GM18505 (cell line): ENCODE measurements around the gene SH3PXD2A.
"Not testable (repeated sequence)": the region's sequence is repeated elsewhere in the genome, so short reads cannot be mapped to it uniquely, and the experiment has no call there.

Experiments
- ATAC-seq: cut with Tn5 transposase; IDR thresholded peaks from one replicate; pipeline ENCODE4 v1.9.1; 2021; ENCODE audit not compliant: unreplicated experiment
- POLR2A ChIP-seq: IDR thresholded peaks from 4 replicates; pipeline ENCODE4 v1.6.1; 2011; ENCODE audit warnings: borderline replicate concordance; ENCODE audit not compliant: insufficient read depth, insufficient read length; ENCODE audit errors: extremely low read depth

Gene SH3PXD2A

DNA sequence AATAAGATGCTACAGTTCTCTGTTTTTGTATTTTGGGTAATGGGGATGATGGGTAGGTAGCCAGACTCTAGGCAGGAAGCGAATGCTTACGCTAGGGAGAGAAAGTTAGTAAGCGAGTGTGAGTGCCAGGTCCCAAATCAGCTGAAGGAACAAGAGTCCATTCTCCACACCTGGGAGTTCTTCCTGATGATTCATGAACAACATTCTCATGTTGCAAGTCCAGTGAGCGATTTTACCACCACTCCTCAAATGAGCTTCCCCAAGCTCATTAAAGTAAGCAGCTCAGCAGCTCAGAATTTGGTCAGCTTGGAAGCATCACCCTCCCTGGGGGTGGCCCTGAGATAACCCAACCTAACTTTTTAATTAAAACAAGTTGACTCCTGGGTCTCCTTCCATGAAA is 27.3 kb downstream of the SH3PXD2A start:
- no peak for ATAC-seq
- no peak for TF ChIP-seq POLR2A

DNA sequence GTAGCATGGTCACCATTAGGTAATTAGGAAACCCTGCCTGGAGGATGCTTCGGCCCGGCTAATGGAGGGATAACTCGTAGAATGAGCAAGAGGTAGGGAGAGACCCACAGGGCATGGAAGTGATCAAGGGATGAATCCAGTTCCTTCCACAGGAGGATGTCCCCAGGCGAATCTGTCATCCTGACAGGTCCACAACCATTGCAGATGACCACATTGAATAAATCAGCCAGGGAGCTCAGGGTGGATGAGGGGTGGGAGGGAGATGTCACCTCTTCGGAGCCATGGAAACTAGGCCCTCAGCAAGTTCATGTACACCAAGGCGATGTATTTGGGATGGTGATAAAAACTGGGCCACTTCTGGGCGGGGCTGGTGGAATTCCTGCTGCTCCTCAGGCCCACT is 28.5 kb downstream of the SH3PXD2A start:
- no peak for ATAC-seq
- no peak for TF ChIP-seq POLR2A

DNA sequence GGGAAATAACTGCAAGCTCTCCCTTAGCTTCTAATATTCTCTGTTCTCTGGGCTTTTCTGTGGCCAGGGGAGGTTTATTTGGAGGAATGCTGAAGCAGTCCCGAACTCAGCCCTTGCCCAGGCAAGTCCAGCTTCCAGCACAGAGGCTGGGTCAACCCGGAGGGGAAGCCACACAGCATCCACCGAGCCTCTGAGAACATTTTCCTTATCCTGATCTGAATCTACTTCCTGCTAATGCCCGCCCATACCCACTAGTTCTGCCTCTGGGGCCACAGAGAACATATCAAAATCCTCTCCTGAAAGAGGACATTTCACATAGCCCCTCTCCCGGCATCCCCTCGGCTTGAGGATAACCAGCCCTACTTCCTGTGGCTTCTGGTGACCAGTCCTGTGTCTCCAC is 31.1 kb downstream of the SH3PXD2A start:
- TF ChIP-seq POLR2A, result no peak
- ATAC-seq, result no peak

DNA sequence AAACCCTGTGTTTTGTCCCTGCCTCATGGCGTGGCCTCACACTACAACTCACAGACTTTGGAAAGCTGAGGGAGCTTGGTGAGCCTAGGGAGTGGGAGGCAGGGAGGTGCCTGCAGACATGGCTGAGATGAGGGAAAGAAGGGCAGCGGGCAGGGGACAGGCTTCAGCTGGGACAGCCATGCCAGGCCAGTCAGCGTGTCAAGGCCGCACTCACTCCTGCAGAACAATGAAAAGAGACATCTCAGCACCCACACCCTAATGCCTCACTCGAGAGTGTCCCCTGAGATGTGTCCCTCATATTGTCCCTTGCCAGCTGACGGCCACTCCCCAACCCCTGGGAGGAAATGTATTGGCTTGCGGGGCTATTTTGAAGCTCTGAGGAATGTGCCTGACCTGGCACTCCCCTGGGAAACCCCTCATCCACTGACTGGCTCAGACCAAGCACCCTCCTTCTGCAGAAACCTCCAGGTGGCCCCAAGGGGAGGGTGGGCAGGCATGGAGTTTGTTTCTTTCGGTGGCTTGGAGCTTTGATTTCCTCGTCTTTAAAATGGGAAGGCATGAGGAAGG is 31.6 kb downstream of the SH3PXD2A start:
- TF ChIP-seq POLR2A, result no peak
- ATAC-seq, result no peak

DNA sequence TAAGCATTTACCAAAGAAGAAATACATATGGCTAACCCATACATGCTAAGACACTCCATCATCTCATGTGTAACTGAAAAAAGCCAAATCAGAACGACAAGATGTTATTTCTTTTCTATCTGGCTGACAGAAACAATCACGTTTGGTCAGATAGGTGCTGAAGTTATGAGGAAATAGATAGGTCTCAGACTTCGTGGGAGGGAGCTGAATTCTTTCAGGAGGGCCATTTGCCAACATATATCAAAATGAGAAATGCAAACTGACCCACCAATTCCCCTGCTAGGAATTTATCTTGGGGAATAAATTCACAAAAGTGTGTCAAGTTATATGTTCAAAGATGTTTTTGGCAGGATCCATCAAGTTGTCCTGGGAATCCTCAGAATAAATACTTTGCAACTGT is 32.6 kb downstream of the SH3PXD2A start:
- no peak for TF ChIP-seq POLR2A
- no peak for ATAC-seq

DNA sequence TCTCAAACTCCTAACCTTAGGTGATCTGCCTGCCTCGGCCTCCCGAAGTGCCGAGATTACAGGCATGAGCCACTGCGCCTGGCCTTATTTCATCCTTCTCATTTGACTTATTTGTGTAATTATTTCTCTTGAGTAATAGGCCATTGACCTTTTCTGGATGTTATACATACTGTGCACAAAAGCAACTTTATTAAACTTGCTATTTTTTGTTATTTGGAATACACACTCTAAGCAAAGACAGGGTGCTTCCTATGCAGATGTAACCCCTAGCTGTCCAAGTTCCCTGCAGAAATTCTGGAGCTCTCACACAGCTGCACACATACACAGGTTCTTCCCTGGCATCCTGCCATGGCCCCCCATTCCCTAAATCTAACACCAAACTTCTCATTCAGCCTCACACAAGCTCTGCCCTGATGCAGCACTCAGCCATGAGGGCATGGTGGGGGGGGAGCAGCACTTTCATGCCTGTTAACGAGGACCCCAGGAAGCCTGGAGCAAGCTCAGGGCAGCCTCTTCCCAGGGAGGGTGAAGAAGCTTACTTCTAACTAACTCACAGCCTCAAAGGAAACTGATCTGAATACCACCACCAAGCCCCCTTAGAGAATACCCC is 33.2 kb downstream of the SH3PXD2A start:
- TF ChIP-seq POLR2A, result no peak

DNA sequence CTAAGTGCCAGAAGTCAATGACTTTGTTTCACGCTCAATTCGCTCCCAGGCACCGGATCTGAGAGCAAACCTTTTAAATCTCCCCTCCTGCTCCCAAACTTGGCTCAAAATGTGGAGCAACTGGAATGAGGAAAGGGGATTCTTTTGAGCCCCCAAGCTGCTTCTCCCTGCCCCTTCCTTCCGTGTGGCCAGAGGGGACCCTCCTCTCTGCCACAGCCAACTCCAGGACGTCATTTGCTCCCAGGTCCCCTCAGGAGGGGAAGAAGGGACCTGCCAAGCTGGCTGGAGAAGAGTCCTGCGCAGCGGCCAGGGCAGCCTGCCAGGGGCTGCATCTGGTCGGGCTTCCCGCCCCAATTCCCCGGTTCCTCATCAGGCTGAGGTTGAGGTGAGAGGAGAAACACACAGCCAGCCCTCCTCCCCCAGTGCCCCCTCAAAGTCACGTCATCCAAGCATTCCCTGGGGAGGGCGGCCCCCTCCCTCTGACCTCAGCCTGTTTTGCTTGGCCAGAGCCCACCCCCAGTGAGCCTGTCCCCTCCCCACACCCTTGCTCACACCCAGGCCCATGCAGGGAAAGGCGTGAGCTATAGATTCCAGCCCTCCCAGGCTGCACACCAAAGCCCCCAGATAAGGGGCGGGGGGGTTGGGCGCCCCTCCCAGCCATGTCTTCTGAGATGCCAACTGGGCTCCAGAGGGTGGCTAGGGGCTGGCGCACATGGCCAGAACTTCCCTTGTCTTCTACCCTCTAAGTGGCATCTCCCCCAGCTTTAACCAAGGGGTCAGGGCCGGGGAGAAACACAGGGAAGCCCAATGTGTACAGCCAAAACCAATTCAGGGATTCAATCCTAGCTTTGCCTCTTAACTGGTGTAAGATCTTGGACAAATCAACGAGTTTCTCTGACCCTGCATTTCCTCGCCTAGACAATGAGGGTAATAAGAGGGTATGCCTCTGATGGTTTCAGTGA is 35.0 kb downstream of the SH3PXD2A start:
- no peak for TF ChIP-seq POLR2A
- ATAC-seq, result no peak

More for the DNA sequence above, 33.2 kb downstream of the SH3PXD2A start:
- ATAC-seq, result no peak

DNA sequence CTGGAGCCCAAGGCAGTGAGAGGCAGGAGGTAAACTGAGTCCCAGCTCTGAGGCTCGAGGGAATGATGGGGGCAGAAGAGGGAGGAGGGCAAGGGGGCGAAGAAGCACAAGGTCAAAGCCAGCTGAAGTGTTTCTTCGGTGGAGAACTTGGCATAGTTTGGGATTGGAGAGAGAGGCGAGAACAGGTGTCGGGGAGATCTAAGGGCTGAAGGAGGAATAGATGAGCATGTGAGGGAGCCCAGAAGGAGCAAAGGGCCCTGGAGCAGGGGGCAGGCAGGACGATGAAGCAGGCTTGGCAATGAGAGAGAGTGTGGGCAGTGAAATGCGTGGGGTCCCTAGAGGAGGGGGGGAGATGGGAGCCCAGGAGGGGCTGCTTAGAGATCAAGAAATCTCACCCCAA is 35.9 kb downstream of the SH3PXD2A start:
- no peak for TF ChIP-seq POLR2A
- no peak for ATAC-seq

DNA sequence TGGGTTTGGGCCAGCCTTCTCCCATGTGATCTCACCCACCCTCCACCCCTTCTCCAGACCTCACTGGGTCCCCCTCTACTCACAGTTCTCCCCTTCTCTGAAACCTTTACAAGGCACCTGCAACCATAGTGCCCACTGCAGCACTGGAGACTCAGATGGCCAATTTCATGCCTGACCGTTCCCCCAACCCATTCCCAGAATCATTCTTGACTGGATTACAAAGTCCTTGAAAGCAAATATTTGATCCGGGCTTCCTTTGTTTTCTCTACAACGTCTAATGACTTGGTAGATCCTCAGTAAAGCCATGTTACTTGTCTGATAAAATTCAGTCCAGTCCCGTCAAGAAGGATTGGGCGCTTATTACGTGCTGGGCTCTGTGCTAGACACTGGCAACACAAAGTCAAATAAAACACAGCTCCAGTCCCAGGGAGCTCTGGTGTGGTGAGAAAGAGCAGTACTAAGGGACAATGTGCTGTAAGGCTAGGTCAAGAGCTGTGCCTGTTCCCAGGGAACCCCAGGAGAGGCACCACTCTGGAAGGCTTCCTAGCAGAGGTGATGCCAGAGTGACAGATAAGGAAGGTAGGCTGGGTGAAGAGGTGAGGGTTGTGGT is 36.5 kb downstream of the SH3PXD2A start:
- TF ChIP-seq POLR2A, result no peak
- ATAC-seq, result no peak

DNA sequence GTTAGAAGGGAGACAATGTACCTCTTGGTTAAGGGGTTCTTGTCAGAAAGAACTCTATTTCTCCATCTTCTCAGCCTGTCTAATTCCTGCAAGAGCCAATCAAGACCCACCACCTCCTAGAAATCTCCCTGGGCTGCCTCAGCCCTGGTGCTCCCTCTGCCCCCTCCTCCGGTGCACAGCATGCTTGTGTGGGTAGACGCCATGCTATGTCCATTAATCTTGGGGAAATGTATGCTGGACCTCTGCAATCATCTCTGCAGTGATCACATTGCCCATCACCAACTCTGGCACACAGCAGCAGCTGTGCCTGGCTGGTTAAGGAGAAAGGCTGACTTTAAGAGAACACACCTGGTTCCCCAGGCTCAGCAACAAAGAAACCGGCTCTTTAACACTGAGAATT is 37.3 kb downstream of the SH3PXD2A start:
- no peak for ATAC-seq
- no peak for TF ChIP-seq POLR2A

DNA sequence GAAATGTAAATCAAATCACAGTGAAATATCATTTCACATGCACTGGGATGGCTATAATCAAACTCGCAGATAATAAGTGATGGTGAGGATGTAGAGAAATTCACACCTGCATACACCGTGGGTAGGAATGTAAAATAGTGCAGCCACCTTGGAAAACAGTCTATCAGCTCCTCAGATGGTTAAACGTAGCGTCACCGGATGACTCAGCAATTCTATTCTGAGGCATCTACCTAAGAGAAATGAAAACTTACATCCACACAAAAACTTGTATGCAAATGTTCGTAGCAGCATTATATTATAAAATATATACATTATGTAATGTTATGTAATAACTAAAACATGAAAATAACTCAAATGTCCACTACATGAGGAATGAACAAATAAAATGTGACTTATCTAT is 38.9 kb downstream of the SH3PXD2A start:
- no peak for ATAC-seq
- TF ChIP-seq POLR2A, result no peak

DNA sequence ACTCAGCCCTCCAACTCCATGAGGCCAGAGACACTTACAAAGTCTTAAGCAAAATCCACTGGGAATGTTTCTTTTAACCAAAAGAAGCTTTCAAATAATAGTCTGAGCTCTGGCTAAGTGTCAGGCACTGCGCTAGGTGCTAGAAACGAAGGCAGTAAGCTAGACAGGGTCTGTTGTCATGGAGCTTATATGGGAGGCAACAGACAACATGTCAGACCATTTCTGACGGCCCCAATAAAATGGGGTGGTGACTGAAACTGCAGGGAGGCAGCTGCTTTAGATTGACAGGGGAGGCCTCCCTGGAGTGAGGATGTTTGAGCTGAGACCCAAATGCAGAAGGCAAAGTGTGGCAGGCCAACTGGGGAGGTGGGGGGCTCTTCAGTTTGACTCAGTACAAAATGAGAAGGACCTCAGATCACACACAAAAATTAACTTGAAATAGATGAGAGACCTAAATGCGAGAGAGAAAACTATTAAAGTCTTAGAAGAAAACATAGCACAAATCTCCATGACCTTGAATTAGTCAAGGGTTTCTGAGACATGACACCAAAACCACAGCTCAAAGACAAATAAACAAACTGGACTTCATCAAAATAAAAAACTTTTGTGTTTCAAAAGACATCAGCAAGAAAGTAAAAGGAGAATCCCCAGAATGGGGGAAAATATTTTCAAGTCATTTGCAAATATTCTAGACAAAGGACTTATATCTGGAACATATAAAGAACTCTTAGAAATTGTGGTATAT is 40.6 kb downstream of the SH3PXD2A start:
- no peak for ATAC-seq

DNA sequence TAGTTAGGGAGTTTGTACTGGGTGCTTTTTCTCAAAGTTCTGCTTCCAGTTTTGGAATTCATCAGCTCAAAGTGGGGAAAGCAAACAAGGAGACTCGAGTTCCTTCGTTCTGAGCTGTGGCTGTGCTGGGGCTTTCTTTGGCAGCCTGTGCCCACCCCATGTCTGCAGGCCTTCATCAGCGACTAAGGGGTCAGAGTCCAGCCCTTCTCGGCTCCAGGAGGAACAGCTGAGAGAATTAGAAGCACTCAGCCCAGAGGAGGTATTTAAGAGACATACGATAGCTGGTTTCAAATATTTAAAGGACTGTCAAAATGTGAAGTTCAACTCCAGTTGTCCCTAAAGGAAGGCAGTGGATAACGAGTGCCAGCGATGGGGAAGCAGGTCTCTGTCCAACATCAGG is 41.3 kb downstream of the SH3PXD2A start:
- no peak for TF ChIP-seq POLR2A
- ATAC-seq, result no peak

More for the DNA sequence above, 40.6 kb downstream of the SH3PXD2A start:
- TF ChIP-seq POLR2A, result no peak

DNA sequence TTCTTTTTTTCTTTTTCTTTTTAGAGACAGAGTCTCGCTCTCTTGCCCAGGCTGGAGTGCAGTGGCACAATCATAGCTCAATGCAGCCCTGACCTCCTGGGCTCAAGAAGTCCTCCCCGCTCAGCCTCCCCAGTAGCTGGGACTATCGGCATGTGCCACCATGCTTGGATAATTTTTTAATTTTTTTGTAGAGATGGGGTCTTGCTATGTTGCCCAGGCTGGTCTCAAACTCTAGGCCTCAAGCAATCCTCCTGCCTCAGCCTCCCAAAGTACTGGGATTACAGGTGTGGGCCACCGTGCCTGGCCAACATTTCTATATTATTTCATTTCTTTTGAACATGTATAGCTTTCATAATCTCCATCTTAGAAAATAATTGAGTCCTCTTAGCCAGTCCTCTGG is 42.1 kb downstream of the SH3PXD2A start:
- not testable (repeated sequence) for ATAC-seq
